ENCODE measurements around the gene HEATR3.
A peak's percentile ranks its signal among the peaks of the same experiment; 100 is the strongest.

HEATR3 gene
- 24.9 to 37.8 reads per million in 2 donors for total RNA-seq

- peak; percentile 86 to 94 (median 89) for DNase-seq
Observed at GRCh38 chr16:50065624-50066481, at the start of gene HEATR3. Gene HEATR3 (plus strand): TSS chr16:50065970. CDS start chr16:50066132, 162 bp downstream.

- no peak for DNase-seq
Observed at GRCh38 chr16:50017553-50017952, 48.2 kb upstream of the HEATR3 start.

- DNase-seq: no peak
Observed at GRCh38 chr16:50021544-50021943, 44.2 kb upstream of the HEATR3 start.

- DNase-seq: no peak
Observed at GRCh38 chr16:50023641-50024040, 42.1 kb upstream of the HEATR3 start.

- DNase-seq: no peak
Observed at GRCh38 chr16:50024207-50024606, 41.6 kb upstream of the HEATR3 start.

- peak; percentile 77 to 97 (median 87) for DNase-seq
Observed at GRCh38 chr16:50024684-50025536, 40.9 kb upstream of the HEATR3 start, which contains the start of gene CNEP1R1. Gene CNEP1R1 (plus strand): TSS chr16:50025225. CDS start chr16:50025316, 91 bp downstream.

GRCh38 chr16:50025537-50025931 lies 40.2 kb upstream of the HEATR3 start:
- DNase-seq: peak in 4 of 5 experiments; percentile 2 to 35 (median 14)

- DNase-seq: no peak
Observed at GRCh38 chr16:50027829-50028228, 37.9 kb upstream of the HEATR3 start.

GRCh38 chr16:50035468-50035992 lies 30.2 kb upstream of the HEATR3 start:
- DNase-seq: no peak

GRCh38 chr16:50036426-50036825 lies 29.3 kb upstream of the HEATR3 start:
- no peak for DNase-seq

- DNase-seq: no peak
Observed at GRCh38 chr16:50037662-50038220, 28.0 kb upstream of the HEATR3 start.

GRCh38 chr16:50038286-50038685 lies 27.5 kb upstream of the HEATR3 start:
- DNase-seq: no peak

GRCh38 chr16:50038756-50039529 lies 26.8 kb upstream of the HEATR3 start:
- DNase-seq: no peak

- DNase-seq: no peak
Observed at GRCh38 chr16:50040018-50040417, 25.8 kb upstream of the HEATR3 start.

GRCh38 chr16:50040710-50041109 lies 25.1 kb upstream of the HEATR3 start:
- DNase-seq: no peak

GRCh38 chr16:50043358-50043757 lies 22.4 kb upstream of the HEATR3 start:
- DNase-seq: no peak

GRCh38 chr16:50045412-50045811 lies 20.4 kb upstream of the HEATR3 start:
- DNase-seq: no peak

GRCh38 chr16:50046853-50047252 lies 18.9 kb upstream of the HEATR3 start:
- no peak for DNase-seq

- no peak for DNase-seq
Observed at GRCh38 chr16:50047864-50048263, 17.9 kb upstream of the HEATR3 start.

- DNase-seq: no peak
Observed at GRCh38 chr16:50050802-50051201, 15.0 kb upstream of the HEATR3 start.

GRCh38 chr16:50056226-50056625 lies 9.5 kb upstream of the HEATR3 start:
- DNase-seq: no peak

Data from T-helper 2 cell (primary cell).